Breast epithelium (tissue), 3 donors: ENCODE measurements around the gene ZMIZ2.

Source experiments
- CTCF ChIP-seq, 3 donors: fragments of 450-650 bp; IDR thresholded peaks; one replicate each; pipeline ENCODE4 v1.5.1; 2016 to 2017; ENCODE audit warnings: antibody characterized with exemption in 3 of 3, mild to moderate bottlenecking in 3 of 3, moderate library complexity in 3 of 3
- POLR2A ChIP-seq: fragments of 450-650 bp; IDR thresholded peaks from one replicate; pipeline ENCODE4 v1.6.1; 2016; ENCODE audit warnings: antibody characterized with exemption, mild to moderate bottlenecking, moderate library complexity
- POLR2AphosphoS5 ChIP-seq, 3 donors: sonication (generic); formaldehyde crosslinking; IDR thresholded peaks; one replicate each; pipeline ENCODE4 v1.6.1; 2017; ENCODE audit warnings: antibody characterized with exemption in 3 of 3

GRCh38 chr7:44709011-44709915 lies 39.4 kb upstream of the ZMIZ2 start:
- no peak for TF ChIP-seq POLR2AphosphoS5 (IDR thresholded peaks at IDR 0.05)
- no peak for TF ChIP-seq CTCF (IDR thresholded peaks at IDR 0.05)
- TF ChIP-seq POLR2A, result no peak
